NCI-H2196 (cell line): Measurements from ENCODE around the gene CRELD2.

Experiments used
- DNase-seq: peaks from one replicate; lab custom pipeline; 2025; ENCODE audit not compliant: unreplicated experiment; lab: John Stamatoyannopoulos, UW

CRELD2 gene

DNA sequence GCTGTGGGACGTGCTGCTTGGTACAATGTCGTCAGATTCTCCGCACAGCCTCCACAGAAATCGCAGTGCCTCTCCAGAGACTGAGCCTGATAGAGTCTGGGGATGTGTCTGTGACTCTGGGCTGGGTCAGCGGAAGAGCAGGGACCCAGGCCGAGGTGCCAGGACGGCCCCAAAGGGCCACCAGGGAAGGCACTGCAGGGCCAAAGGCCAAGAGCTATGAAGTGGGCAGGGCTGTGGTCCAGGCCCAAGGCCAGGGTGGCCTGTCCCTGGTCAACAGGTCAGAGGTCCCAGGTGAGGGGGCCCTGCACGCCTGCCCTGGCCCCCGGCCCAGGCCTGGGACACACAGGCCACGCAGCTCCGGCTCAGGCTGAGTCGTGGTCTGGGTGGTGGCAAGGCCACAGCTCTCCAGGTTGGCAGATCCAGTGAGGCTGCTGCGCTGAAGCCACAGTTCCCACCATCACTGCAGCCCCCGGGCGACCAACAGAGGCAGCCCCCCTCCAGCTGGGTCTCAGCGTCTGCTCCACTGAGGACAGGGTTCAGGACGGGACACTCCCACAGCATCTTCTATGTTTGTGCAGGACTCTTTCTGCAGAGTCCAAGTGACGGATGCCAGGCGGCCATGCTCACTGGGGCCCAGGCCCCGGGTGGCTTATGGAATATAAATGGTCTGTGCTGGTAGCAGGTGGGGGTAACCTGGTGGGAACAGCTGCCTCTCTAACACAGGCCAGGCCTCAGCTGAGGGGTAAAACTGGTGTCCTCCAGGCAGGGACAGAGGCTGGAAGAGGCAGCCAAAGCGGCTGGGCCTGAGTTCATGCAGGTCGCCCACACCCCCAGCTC lies 37.4 kb downstream of the CRELD2 start:
- DNase-seq: no peak

DNA sequence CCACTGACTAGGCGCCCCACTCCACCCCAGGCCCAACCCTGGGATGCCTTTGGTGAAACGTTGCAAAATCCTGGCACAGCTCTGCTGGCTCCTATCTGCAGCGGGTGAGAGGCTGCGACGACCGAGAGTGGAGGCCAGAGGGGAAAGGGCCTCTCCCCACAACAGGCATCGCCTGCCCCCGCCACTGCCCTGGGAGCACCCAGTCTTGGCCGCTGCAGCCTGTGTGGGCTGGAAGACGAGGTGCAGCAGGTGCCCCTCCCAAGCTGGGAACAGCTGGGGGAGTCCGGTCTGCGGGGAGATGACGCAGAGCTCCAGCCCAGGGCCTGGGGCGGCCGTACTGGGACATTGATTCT lies 38.0 kb downstream of the CRELD2 start:
- no peak for DNase-seq

GRCh38 chr22:49956914-49957825 lies 38.7 kb downstream of the CRELD2 start:
- DNase-seq: no peak

- no peak for DNase-seq
Observed at GRCh38 chr22:49957826-49958365, 39.5 kb downstream of the CRELD2 start.

- DNase-seq: no peak
Observed at GRCh38 chr22:49958366-49958921, 40.0 kb downstream of the CRELD2 start.

DNA sequence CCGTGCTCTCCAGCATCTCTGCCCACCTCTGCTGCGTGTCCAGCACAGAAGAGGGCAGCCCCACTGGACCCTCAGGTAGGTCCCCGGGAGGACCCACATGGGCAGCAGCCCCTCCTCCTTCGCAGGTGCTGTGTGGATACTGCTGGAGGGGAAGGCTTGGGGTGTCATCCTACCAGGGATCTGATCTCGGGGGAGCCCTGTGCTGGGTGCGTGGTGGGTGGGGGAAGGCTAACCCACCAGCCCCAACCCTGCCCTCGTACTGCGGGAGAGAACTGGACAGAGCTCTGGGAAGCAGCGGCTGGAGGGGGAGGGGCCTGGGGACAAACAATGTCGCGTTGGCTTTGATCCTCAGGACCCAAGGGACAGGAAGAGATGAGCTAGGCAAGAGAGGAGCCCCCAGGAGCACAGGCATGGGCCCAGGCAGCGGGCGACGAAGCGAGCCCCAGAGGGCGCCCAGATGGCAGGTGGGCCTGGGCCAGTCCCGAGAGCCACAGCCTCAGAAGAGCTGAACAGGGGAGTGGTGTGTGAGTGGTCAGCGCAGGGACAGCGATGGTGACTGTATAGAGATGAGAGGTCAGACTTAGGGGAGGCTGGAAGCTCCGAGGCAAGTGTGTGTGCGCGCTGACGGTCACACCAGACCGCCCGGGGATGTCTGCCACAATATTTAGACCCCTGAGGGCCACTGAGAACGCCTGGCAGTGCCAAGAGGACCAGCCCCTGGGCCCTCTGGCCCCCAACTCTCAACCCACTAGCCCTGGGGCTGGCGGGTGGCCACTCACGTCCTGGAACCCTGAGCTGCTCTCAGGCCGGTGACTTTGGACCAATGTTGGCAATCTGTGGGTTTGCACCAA lies 40.7 kb downstream of the CRELD2 start:
- DNase-seq: no peak

- DNase-seq: peak; percentile 73
Observed at GRCh38 chr22:49959782-49960158, 41.3 kb downstream of the CRELD2 start.

- DNase-seq: peak; percentile 88
Observed at GRCh38 chr22:49960159-49961004, 41.9 kb downstream of the CRELD2 start, which contains the start of gene PIM3. Gene PIM3 (plus strand): TSS chr22:49960772. CDS start chr22:49960948, 176 bp downstream.

- no peak for DNase-seq
Observed at GRCh38 chr22:49961005-49961600, 42.7 kb downstream of the CRELD2 start.

DNA sequence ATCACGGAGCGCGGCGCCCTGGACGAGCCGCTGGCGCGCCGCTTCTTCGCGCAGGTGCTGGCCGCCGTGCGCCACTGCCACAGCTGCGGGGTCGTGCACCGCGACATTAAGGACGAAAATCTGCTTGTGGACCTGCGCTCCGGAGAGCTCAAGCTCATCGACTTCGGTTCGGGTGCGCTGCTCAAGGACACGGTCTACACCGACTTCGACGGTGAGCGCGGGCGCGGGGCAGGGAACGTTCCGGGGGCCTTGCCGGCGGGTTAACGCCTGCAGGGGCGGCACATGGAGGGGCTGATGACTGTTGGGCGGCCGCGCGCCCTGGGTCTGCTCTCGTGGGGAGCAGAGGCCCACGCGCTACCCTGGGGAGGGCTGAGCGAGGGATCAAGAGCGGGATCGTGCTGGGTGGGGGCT lies 43.2 kb downstream of the CRELD2 start:
- no peak for DNase-seq

- DNase-seq: peak; percentile 71
Observed at GRCh38 chr22:49962012-49962750, 43.7 kb downstream of the CRELD2 start.

DNA sequence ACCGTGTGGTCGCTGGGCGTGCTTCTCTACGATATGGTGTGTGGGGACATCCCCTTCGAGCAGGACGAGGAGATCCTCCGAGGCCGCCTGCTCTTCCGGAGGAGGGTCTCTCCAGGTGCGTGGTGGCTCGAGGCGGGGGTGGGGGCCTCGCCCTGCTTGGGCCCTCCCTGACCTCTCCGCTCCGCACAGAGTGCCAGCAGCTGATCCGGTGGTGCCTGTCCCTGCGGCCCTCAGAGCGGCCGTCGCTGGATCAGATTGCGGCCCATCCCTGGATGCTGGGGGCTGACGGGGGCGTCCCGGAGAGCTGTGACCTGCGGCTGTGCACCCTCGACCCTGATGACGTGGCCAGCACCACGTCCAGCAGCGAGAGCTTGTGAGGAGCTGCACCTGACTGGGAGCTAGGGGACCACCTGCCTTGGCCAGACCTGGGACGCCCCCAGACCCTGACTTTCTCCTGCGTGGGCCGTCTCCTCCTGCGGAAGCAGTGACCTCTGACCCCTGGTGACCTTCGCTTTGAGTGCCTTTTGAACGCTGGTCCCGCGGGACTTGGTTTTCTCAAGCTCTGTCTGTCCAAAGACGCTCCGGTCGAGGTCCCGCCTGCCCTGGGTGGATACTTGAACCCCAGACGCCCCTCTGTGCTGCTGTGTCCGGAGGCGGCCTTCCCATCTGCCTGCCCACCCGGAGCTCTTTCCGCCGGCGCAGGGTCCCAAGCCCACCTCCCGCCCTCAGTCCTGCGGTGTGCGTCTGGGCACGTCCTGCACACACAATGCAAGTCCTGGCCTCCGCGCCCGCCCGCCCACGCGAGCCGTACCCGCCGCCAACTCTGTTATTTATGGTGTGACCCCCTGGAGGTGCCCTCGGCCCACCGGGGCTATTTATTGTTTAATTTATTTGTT lies 44.6 kb downstream of the CRELD2 start:
- DNase-seq: no peak

DNA sequence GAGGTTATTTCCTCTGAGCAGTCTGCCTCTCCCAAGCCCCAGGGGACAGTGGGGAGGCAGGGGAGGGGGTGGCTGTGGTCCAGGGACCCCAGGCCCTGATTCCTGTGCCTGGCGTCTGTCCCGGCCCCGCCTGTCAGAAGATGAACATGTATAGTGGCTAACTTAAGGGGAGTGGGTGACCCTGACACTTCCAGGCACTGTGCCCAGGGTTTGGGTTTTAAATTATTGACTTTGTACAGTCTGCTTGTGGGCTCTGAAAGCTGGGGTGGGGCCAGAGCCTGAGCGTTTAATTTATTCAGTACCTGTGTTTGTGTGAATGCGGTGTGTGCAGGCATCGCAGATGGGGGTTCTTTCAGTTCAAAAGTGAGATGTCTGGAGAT lies 45.2 kb downstream of the CRELD2 start:
- DNase-seq: no peak

DNA sequence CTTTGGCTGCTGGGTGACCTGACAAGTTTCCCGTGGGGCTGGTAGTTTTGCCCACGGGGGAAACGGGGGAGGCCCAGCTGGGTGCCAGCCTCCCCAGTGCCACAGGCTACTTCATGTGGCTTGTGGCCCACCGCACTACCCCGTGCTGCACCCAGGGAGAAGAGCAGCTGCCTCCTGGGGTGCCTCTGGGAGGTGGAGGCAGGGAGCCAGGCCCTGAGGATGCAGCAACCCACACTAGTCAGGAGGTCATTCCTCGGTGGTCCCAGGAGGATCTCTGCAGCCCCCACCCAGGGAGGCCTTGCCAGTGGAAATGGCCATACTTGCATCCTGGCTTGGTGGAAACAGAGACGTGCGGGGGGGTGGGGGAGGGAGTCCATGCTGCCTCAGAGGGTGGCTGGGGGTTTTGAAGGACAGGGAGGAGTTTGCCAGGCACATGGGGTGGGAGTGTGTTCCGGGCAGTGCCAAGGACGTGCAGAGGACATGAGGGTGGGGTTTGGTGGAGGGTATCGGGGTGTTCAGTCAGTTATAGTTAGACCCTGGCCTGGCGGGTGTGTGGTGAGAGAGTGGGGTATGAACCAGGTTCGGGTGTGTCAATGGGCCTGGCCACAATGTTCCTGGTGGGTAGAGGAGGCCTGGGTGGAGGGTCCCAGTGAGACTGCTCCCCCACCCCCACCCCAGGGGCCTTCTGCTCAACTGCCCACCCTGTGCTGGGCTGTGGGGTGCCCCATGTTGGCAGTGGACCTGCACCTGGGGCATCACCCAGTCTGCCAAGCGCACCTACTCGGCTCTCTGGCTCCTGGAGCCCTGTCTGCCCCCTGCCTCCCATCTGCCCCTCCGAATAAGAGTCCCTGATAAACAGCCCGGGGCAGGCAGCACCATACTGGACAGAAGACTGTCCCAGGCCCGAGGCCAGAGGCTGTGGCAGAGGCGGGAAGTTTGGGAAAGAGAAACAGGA lies 46.0 kb downstream of the CRELD2 start:
- no peak for DNase-seq

- DNase-seq: no peak
Observed at GRCh38 chr22:49965091-49966040, 46.9 kb downstream of the CRELD2 start.
